B cell (primary cell): ENCODE results near the gene ADSS1.

ENCODE experiments used
- CTCF ChIP-seq: fragments of 200-600 bp; IDR thresholded peaks from one replicate; pipeline ENCODE4 v1.8.0; 2022; ENCODE audit warnings: antibody characterized with exemption, mild to moderate bottlenecking
- EZH2 ChIP-seq: IDR thresholded peaks from 2 replicates; pipeline ENCODE4 v1.6.1; 2012; ENCODE audit warnings: borderline replicate concordance, low read depth, mild to moderate bottlenecking, moderate library complexity, low read length; ENCODE audit not compliant: insufficient read depth, poor library complexity, severe bottlenecking

GRCh38 chr14:104755621-104756020 lies 31.6 kb downstream of the ADSS1 start:
- TF ChIP-seq EZH2, result no peak
- no peak for TF ChIP-seq CTCF
